ENCODE data around the gene PRR20D. TPM values are rescaled to one million over a fixed set of nuclear protein-coding genes. Genes with fewer than 3 reads are reported as not detected.
"Not testable (repeated sequence)": the region's sequence is repeated elsewhere in the genome, so short reads cannot be mapped to it uniquely, and the experiment has no call there.

Gene PRR20D
- total RNA-seq (2021; fragmentation: NEBNext Ultra II Directional; extraction: Animal tissue kit (Norgen Biotek cat#: 25700)): not detected in 2 replicates
- not detected in 2 replicates for polyA plus RNA-seq (2011; rRNA removed)
- polyA plus RNA-seq (2011; cell fraction: cytosol; rRNA removed): not detected
- not detected for polyA plus RNA-seq (2011; cell fraction: nucleus; rRNA removed)
- polyA plus RNA-seq (2012, experiment 1 of 2): not detected in 4 replicates
- polyA plus RNA-seq (2012, experiment 2 of 2): not detected
- not detected for polyA plus RNA-seq (2013, experiment 1 of 2)
- polyA plus RNA-seq (2013, experiment 2 of 2): not detected
- not detected in 2 replicates for polyA minus RNA-seq (2011; rRNA and poly(A)+ RNA removed)
- polyA minus RNA-seq (2011; cell fraction: cytosol; rRNA and poly(A)+ RNA removed): not detected
- not detected for polyA minus RNA-seq (2011; cell fraction: nucleus; rRNA and poly(A)+ RNA removed)
- long read RNA-seq, experiment 1: 0 reads
- long read RNA-seq, experiment 2: 0 reads

- H3K27ac ChIP-seq (ENCODE audit: low read depth, low read length); DNase-seq (ENCODE audit: low read depth in 1 of 2, low spot score in 2 of 2); H4K8ac ChIP-seq (ENCODE audit: extremely low read depth, insufficient read depth, low read length); H2AK5ac ChIP-seq (ENCODE audit: low read depth, low read length); H3K9me3 ChIP-seq (ENCODE audit: insufficient read depth in 2 of 2, low read depth in 1 of 2, low read length in 1 of 2); H4K20me1 ChIP-seq (replicated peaks in 1 of 2; ENCODE audit: control insufficient read depth in 1 of 2, insufficient read depth in 2 of 2, low read length in 2 of 2); H4K91ac ChIP-seq (replicated peaks; ENCODE audit: insufficient read length, low read length); H3K36me3 ChIP-seq (ENCODE audit: control insufficient read depth in 2 of 4, insufficient read depth in 4 of 4, low read length in 3 of 4); POLR2A ChIA-PET (ENCODE audit: partially characterized antibody); H3K9ac ChIP-seq (replicated peaks in 1 of 4; ENCODE audit: extremely low read depth in 1 of 4, low read depth in 3 of 4, low read length in 3 of 4); H3K4me1 ChIP-seq (replicated peaks in 1 of 4; ENCODE audit: control insufficient read depth in 3 of 4, insufficient read depth in 4 of 4, low read length in 3 of 4); H3K79me2 ChIP-seq (ENCODE audit: control insufficient read depth in 1 of 2, insufficient read depth in 2 of 2, low read length in 2 of 2); H2BK15ac ChIP-seq (ENCODE audit: low read length); H2BK20ac ChIP-seq (ENCODE audit: low read length); H3K18ac ChIP-seq (ENCODE audit: extremely low read depth, low read length); H4K5ac ChIP-seq (ENCODE audit: insufficient read length, low read depth, low read length); H3K27me3 ChIP-seq (replicated peaks in 1 of 4; ENCODE audit: control insufficient read depth in 3 of 4, extremely low read depth in 1 of 4, insufficient read depth in 3 of 4, low read length in 3 of 4); FAIRE-seq; H3K23me2 ChIP-seq (ENCODE audit: low read depth, low read length); H2AFZ ChIP-seq (ENCODE audit: low read length); H3K23ac ChIP-seq (ENCODE audit: insufficient read length); H3K56ac ChIP-seq (replicated peaks; ENCODE audit: insufficient read length, low read depth, low read length); CTCF ChIA-PET (ENCODE audit: partially characterized antibody); H2BK5ac ChIP-seq (ENCODE audit: low read depth, low read length); H3K4me3 ChIP-seq (ENCODE audit: extremely low read depth in 1 of 4, insufficient read depth in 2 of 4, low read depth in 3 of 4, low read length in 4 of 4); H3K79me1 ChIP-seq (ENCODE audit: low read depth, low read length); H3K4ac ChIP-seq (replicated peaks; ENCODE audit: insufficient read length, low read depth, low read length); H3K14ac ChIP-seq (ENCODE audit: insufficient read length); H2BK120ac ChIP-seq (replicated peaks; ENCODE audit: low read depth, low read length); H3K4me2 ChIP-seq (ENCODE audit: insufficient read depth in 1 of 2, low read depth in 2 of 2, low read length in 2 of 2); H2BK12ac ChIP-seq (ENCODE audit: low read depth, low read length): not testable (repeated sequence)
- WGBS, 2 experiments (ENCODE audit: extremely low coverage in 1 of 2, insufficient coverage in 1 of 2, insufficient read length in 1 of 2, insufficient replicate concordance in 2 of 2, low coverage in 1 of 2, low lambda C conversion rate in 2 of 2, missing lambda C conversion rate in 1 of 2): no CpG with 5 or more reads among the region's 22 CpGs
Observed at GRCh38 chr13:57160332-57160731, at the start of gene PRR20D. Gene PRR20D, plus strand, starts transcription at chr13:57160632. Its CDS starts 387 bp downstream, at chr13:57161019.
